ENCODE measurements around the gene C19orf47. TPM values are rescaled to one million over a fixed set of nuclear protein-coding genes. Genes with fewer than 3 reads are reported as not detected.
"Not testable (repeated sequence)": the region's sequence is repeated elsewhere in the genome, so short reads cannot be mapped to it uniquely, and the experiment has no call there.

The C19orf47 gene
- total RNA-seq, 1 donor, result 11.2 TPM

GRCh38 chr19:40336601-40336900, 11.6 kb downstream of the C19orf47 start:
- TF ChIP-seq CTCF (IDR thresholded peaks at IDR 0.05; ENCODE audit: insufficient read depth, low read depth, low read length), result no peak
- no peak for DNase-seq (ENCODE audit: low read depth)
- H3K4me3 ChIP-seq (ENCODE audit: low read depth, low read length), result no peak overlapping the region

GRCh38 chr19:40335855-40336600, 12.2 kb downstream of the C19orf47 start:
- no peak for TF ChIP-seq CTCF (IDR thresholded peaks at IDR 0.05; ENCODE audit: insufficient read depth, low read depth, low read length)
- no peak for DNase-seq (ENCODE audit: low read depth)
- H3K4me3 ChIP-seq (ENCODE audit: low read depth, low read length), result no peak overlapping the region

GRCh38 chr19:40335101-40335500, 13.1 kb downstream of the C19orf47 start:
- H3K4me3 ChIP-seq (ENCODE audit: low read depth, low read length), result no peak overlapping the region
- DNase-seq (ENCODE audit: low read depth), result no peak
- TF ChIP-seq CTCF (IDR thresholded peaks at IDR 0.05; ENCODE audit: insufficient read depth, low read depth, low read length), result no peak

- DNase-seq (ENCODE audit: low read depth); H3K4me3 ChIP-seq (ENCODE audit: low read depth, low read length): not testable (repeated sequence)
Measured at GRCh38 chr19:40333083-40333482, 15.1 kb downstream of the C19orf47 start.

- no peak overlapping the region for H3K4me3 ChIP-seq (ENCODE audit: low read depth, low read length)
- DNase-seq (ENCODE audit: low read depth), result no peak
- TF ChIP-seq CTCF (IDR thresholded peaks at IDR 0.05; ENCODE audit: insufficient read depth, low read depth, low read length), result no peak
Measured at GRCh38 chr19:40332669-40333068, 15.5 kb downstream of the C19orf47 start.

- no peak overlapping the region for H3K4me3 ChIP-seq (ENCODE audit: low read depth, low read length)
- no peak for TF ChIP-seq CTCF (IDR thresholded peaks at IDR 0.05; ENCODE audit: insufficient read depth, low read depth, low read length)
- no peak for DNase-seq (ENCODE audit: low read depth)
Measured at GRCh38 chr19:40331052-40331451, 17.1 kb downstream of the C19orf47 start.

- no peak overlapping the region for H3K4me3 ChIP-seq (ENCODE audit: low read depth, low read length)
- no peak for DNase-seq (ENCODE audit: low read depth)
- no peak for TF ChIP-seq CTCF (IDR thresholded peaks at IDR 0.05; ENCODE audit: insufficient read depth, low read depth, low read length)
Measured at GRCh38 chr19:40326201-40326600, 22.0 kb downstream of the C19orf47 start.
